ENCODE results near the gene AMBP.

AMBP gene

DNA sequence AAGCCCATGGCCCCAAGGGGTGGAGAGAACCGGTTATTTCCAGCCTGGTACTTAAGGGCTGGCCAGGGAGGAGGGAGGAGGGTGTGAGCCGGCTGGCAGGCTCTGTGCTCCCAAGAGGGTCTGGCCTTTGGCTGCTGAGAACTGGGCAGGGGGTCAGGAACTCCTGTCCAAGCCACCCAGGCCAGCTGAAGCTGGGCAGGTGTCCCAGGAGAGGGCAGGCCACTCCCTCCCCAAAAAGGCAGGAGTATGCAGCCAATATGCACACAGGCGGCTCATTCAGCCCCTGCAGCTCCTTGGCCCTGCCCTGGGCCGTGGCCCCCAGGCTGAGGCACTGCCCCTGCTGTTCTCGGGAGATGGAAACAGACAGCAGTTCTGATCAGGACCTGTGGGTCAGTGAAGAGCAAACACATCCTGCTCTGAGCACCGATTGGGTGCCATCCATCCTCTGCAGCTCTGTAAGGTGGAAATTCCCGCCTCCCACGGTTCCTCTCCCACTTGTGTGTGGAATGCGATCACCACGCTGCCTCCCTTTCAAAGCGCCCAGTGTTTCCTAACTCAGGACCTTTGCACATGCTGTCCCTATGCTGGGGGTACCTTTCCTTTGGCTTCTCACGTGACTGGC lies 38.1 kb upstream of the AMBP start:
- Histone ChIP-seq H2BK120ac (ENCODE audit: low read depth, low read length) (no peak overlapping the region), H4K8ac (ENCODE audit: low read length) (no peak overlapping the region), H2AFZ (ENCODE audit: low read depth, low read length) (no peak overlapping the region), H3K4me2 (ENCODE audit: low read length, poor library complexity, severe bottlenecking) (no peak overlapping the region), H3K4ac (ENCODE audit: low read depth in 1 of 2, low read length in 2 of 2) (no peak overlapping the region), H3K36me3 (ENCODE audit: control insufficient read depth in 1 of 2, insufficient read depth in 2 of 2, low read depth in 1 of 2, low read length in 2 of 2) (peaks cover 0 to 6% of the 10 kb centered on the region in 2 experiments), H3K18ac (ENCODE audit: low read depth in 1 of 2, low read length in 2 of 2) (no peak overlapping the region), H3K4me1 (ENCODE audit: control insufficient read depth, insufficient read depth, low read depth, low read length) (peaks cover 3% of the 10 kb centered on the region), H2BK15ac (ENCODE audit: low read depth, poor library complexity, severe bottlenecking) (no peak overlapping the region), H3K9ac (ENCODE audit: low read length) (no peak overlapping the region), H3K9me3 (ENCODE audit: control insufficient read depth, low read length) (no peaks in the 10 kb centered on the region), H2AK5ac (ENCODE audit: low read length, severe bottlenecking) (no peak overlapping the region), H3K4me3 (ENCODE audit: insufficient read depth in 1 of 2, low read depth in 1 of 2, low read length in 2 of 2) (no peak overlapping the region), H2BK12ac (ENCODE audit: low read length in 2 of 2) (no peak overlapping the region), H3K23ac (ENCODE audit: low read length in 2 of 2) (no peak overlapping the region), H4K91ac (ENCODE audit: low read length) (no peak overlapping the region), H3K14ac (ENCODE audit: low read length in 2 of 2) (no peak overlapping the region), H3K79me1 (replicated peaks; ENCODE audit: low read length, poor library complexity, severe bottlenecking) (no peaks in the 10 kb centered on the region), H2BK5ac (ENCODE audit: low read depth, low read length, poor library complexity, severe bottlenecking) (no peak overlapping the region), H3K27ac (ENCODE audit: low read length, poor library complexity, severe bottlenecking) (no peak overlapping the region), H3K27me3 (ENCODE audit: control insufficient read depth in 1 of 2, insufficient read depth in 1 of 2, low read length in 2 of 2) (peaks cover 28 to 67% of the 10 kb centered on the region in 2 experiments)
- WGBS = 80% methylated on average over 12 of the region's 12 CpGs
- no peak for DNase-seq

DNA sequence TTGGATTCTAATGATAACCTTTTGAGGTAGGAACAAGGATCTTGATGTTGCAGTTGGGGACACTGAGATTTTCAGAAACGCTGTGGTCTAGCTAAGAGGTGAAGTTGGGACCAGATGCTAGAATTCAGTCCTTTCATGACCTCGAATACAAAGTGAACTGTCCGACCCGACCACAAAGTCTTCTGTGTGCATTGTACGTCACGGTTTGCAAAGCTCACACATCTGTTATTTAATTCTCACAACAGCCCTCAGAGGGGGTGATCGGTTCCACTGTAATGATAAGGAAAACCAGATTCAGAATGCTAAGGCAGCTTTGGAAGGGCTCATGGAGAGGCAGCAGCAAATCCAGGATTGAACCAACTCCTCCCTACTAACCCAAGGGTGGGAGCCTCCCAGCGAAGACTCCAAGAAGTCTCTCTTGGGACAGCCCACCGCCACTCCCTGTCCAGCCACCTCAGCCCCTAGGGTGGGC lies 37.6 kb upstream of the AMBP start:
- H3K9ac ChIP-seq (ENCODE audit: low read length) = no peak overlapping the region
- H3K27me3 ChIP-seq (ENCODE audit: control insufficient read depth in 1 of 2, insufficient read depth in 1 of 2, low read length in 2 of 2) = peaks cover 28 to 62% of the 10 kb centered on the region in 2 experiments
- no peak for DNase-seq
- H3K4me1 ChIP-seq (ENCODE audit: control insufficient read depth, insufficient read depth, low read depth, low read length) = peaks cover 5% of the 10 kb centered on the region
- no peak overlapping the region for H3K27ac ChIP-seq (ENCODE audit: low read length, poor library complexity, severe bottlenecking)
- H3K14ac ChIP-seq (ENCODE audit: low read length in 2 of 2) = no peak overlapping the region
- peaks cover 0 to 6% of the 10 kb centered on the region in 2 experiments for H3K36me3 ChIP-seq (ENCODE audit: control insufficient read depth in 1 of 2, insufficient read depth in 2 of 2, low read depth in 1 of 2, low read length in 2 of 2)
- H2AK5ac ChIP-seq (ENCODE audit: low read length, severe bottlenecking) = no peak overlapping the region
- no peak overlapping the region for H2BK5ac ChIP-seq (ENCODE audit: low read depth, low read length, poor library complexity, severe bottlenecking)
- H3K4ac ChIP-seq (ENCODE audit: low read depth in 1 of 2, low read length in 2 of 2) = no peak overlapping the region
- no peak overlapping the region for H3K23ac ChIP-seq (ENCODE audit: low read length in 2 of 2)
- WGBS = 91% methylated on average over 9 of the region's 9 CpGs
- no peak overlapping the region for H2AFZ ChIP-seq (ENCODE audit: low read depth, low read length)
- H2BK120ac ChIP-seq (ENCODE audit: low read depth, low read length) = no peak overlapping the region
- no peak overlapping the region for H3K4me2 ChIP-seq (ENCODE audit: low read length, poor library complexity, severe bottlenecking)
- H3K79me1 ChIP-seq (replicated peaks; ENCODE audit: low read length, poor library complexity, severe bottlenecking) = no peaks in the 10 kb centered on the region
- no peak overlapping the region for H4K8ac ChIP-seq (ENCODE audit: low read length)
- no peak overlapping the region for H4K91ac ChIP-seq (ENCODE audit: low read length)
- H3K4me3 ChIP-seq (ENCODE audit: insufficient read depth in 1 of 2, low read depth in 1 of 2, low read length in 2 of 2) = no peak overlapping the region
- no peak overlapping the region for H2BK15ac ChIP-seq (ENCODE audit: low read depth, poor library complexity, severe bottlenecking)
- no peak overlapping the region for H3K18ac ChIP-seq (ENCODE audit: low read depth in 1 of 2, low read length in 2 of 2)
- H2BK12ac ChIP-seq (ENCODE audit: low read length in 2 of 2) = no peak overlapping the region
- no peaks in the 10 kb centered on the region for H3K9me3 ChIP-seq (ENCODE audit: control insufficient read depth, low read length)

DNA sequence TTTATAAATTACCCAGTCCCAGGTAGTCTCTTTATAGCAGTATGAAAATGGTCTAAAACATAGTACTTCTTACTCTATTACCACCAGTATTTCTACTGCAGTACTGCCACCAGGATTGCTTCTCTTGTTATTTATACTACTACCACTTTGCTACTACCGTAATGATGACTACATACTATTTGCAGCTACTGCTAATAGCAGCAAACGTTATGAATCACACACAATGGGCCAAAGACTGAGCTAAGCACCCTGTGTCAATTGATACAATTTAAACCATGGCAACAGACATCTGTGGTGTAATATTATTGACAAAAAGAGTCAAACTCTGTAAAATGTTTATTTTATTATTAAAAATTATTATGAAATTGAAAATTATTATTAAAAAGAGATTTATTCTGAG lies 36.3 kb upstream of the AMBP start:
- no peak overlapping the region for H2BK15ac ChIP-seq (ENCODE audit: low read depth, poor library complexity, severe bottlenecking)
- no peak overlapping the region for H3K18ac ChIP-seq (ENCODE audit: low read depth in 1 of 2, low read length in 2 of 2)
- WGBS = 33% methylated on average over 1 of the region's 2 CpGs
- no peak overlapping the region for H3K23ac ChIP-seq (ENCODE audit: low read length in 2 of 2)
- no peak overlapping the region for H2BK5ac ChIP-seq (ENCODE audit: low read depth, low read length, poor library complexity, severe bottlenecking)
- no peak overlapping the region for H2BK120ac ChIP-seq (ENCODE audit: low read depth, low read length)
- peaks cover 19 to 52% of the 10 kb centered on the region in 2 experiments for H3K27me3 ChIP-seq (ENCODE audit: control insufficient read depth in 1 of 2, insufficient read depth in 1 of 2, low read length in 2 of 2)
- no peak overlapping the region for H4K8ac ChIP-seq (ENCODE audit: low read length)
- no peak overlapping the region for H3K4ac ChIP-seq (ENCODE audit: low read depth in 1 of 2, low read length in 2 of 2)
- H3K14ac ChIP-seq (ENCODE audit: low read length in 2 of 2) = no peak overlapping the region
- H3K9ac ChIP-seq (ENCODE audit: low read length) = no peak overlapping the region
- peaks cover 13% of the 10 kb centered on the region for H3K4me1 ChIP-seq (ENCODE audit: control insufficient read depth, insufficient read depth, low read depth, low read length)
- peaks cover 0 to 6% of the 10 kb centered on the region in 2 experiments for H3K36me3 ChIP-seq (ENCODE audit: control insufficient read depth in 1 of 2, insufficient read depth in 2 of 2, low read depth in 1 of 2, low read length in 2 of 2)
- H3K79me1 ChIP-seq (replicated peaks; ENCODE audit: low read length, poor library complexity, severe bottlenecking) = no peaks in the 10 kb centered on the region
- H2AK5ac ChIP-seq (ENCODE audit: low read length, severe bottlenecking) = no peak overlapping the region
- H3K9me3 ChIP-seq (ENCODE audit: control insufficient read depth, low read length) = no peaks in the 10 kb centered on the region
- H3K4me2 ChIP-seq (ENCODE audit: low read length, poor library complexity, severe bottlenecking) = no peak overlapping the region
- H2AFZ ChIP-seq (ENCODE audit: low read depth, low read length) = no peak overlapping the region
- no peak overlapping the region for H4K91ac ChIP-seq (ENCODE audit: low read length)
- peak; percentile 30 for DNase-seq
- H3K4me3 ChIP-seq (ENCODE audit: insufficient read depth in 1 of 2, low read depth in 1 of 2, low read length in 2 of 2) = no peak overlapping the region
- no peak overlapping the region for H2BK12ac ChIP-seq (ENCODE audit: low read length in 2 of 2)
- no peak overlapping the region for H3K27ac ChIP-seq (ENCODE audit: low read length, poor library complexity, severe bottlenecking)

DNA sequence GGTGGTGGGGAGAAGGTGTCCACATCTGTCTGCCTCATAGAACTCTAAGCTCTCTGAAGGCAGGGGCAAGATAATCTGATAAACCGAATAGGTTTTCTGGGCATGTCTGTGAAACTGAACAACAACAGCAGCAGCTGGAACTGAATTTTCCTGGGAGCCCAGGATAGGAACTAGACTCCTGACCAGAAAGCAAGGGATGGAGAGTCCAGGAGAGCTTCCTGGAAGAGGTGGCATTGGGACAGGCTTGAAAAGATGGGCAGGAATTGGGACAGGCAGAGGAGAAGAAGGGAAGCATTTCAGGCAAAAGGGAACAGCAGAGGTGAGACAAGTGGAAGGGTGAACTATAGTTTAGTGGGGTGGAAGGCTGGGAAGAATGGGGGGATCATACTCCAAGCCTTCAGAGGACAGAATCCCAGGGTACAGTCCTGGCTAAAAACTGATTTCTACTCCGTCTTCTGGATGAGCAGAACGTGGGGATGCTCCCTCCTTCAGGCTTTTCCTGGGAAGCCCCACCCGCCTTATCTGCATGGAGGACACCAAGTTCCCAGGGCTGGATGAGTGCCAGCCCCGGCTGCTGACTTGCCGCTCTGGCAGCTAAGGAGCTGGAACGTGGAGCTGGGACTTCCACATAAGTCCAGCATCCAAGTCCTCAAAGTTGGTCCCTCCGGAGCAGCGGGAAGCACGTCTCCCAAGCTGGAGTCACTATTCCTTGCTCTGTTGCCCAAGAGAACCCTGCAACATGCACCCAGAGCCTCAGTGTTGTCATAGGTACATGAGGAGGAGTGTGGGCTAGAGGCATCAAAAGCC lies 34.9 kb upstream of the AMBP start:
- Histone ChIP-seq H3K27me3 (ENCODE audit: control insufficient read depth in 1 of 2, insufficient read depth in 1 of 2, low read length in 2 of 2) (peaks cover 9 to 38% of the 10 kb centered on the region in 2 experiments), H4K8ac (ENCODE audit: low read length) (no peak overlapping the region), H4K91ac (ENCODE audit: low read length) (no peak overlapping the region), H2BK15ac (ENCODE audit: low read depth, poor library complexity, severe bottlenecking) (no peak overlapping the region), H3K4me1 (ENCODE audit: control insufficient read depth, insufficient read depth, low read depth, low read length) (peaks cover 20% of the 10 kb centered on the region), H2AFZ (ENCODE audit: low read depth, low read length) (no peak overlapping the region), H3K14ac (ENCODE audit: low read length in 2 of 2) (no peak overlapping the region), H2AK5ac (ENCODE audit: low read length, severe bottlenecking) (peak overlapping the region; percentile 50), H2BK5ac (ENCODE audit: low read depth, low read length, poor library complexity, severe bottlenecking) (no peak overlapping the region), H3K36me3 (ENCODE audit: control insufficient read depth in 1 of 2, insufficient read depth in 2 of 2, low read depth in 1 of 2, low read length in 2 of 2) (peaks cover 0 to 4% of the 10 kb centered on the region in 2 experiments), H3K27ac (ENCODE audit: low read length, poor library complexity, severe bottlenecking) (no peak overlapping the region), H3K79me1 (replicated peaks; ENCODE audit: low read length, poor library complexity, severe bottlenecking) (no peaks in the 10 kb centered on the region), H3K4me3 (ENCODE audit: insufficient read depth in 1 of 2, low read depth in 1 of 2, low read length in 2 of 2) (no peak overlapping the region), H3K9me3 (ENCODE audit: control insufficient read depth, low read length) (no peaks in the 10 kb centered on the region), H3K9ac (ENCODE audit: low read length) (peak overlapping the region; percentile 14), H3K4ac (ENCODE audit: low read depth in 1 of 2, low read length in 2 of 2) (no peak overlapping the region), H2BK12ac (ENCODE audit: low read length in 2 of 2) (no peak overlapping the region), H3K23ac (ENCODE audit: low read length in 2 of 2) (no peak overlapping the region), H3K4me2 (ENCODE audit: low read length, poor library complexity, severe bottlenecking) (no peak overlapping the region), H3K18ac (ENCODE audit: low read depth in 1 of 2, low read length in 2 of 2) (no peak overlapping the region), H2BK120ac (ENCODE audit: low read depth, low read length) (no peak overlapping the region)
- DNase-seq = peak; percentile 45
- 51% methylated on average over 10 of the region's 10 CpGs for WGBS
